Cerebellar nuclear complex (tissue), 1 donor: ENCODE measurements around the gene ZGLP1.

ENCODE experiments used
- DNase-seq, 2 experiments: peaks; one replicate each; lab custom pipeline; 2025; lab: John Stamatoyannopoulos, UW

ZGLP1 gene

GRCh38 chr19:10277795-10278589, 31.6 kb downstream of the ZGLP1 start:
- DNase-seq = no peak

DNA sequence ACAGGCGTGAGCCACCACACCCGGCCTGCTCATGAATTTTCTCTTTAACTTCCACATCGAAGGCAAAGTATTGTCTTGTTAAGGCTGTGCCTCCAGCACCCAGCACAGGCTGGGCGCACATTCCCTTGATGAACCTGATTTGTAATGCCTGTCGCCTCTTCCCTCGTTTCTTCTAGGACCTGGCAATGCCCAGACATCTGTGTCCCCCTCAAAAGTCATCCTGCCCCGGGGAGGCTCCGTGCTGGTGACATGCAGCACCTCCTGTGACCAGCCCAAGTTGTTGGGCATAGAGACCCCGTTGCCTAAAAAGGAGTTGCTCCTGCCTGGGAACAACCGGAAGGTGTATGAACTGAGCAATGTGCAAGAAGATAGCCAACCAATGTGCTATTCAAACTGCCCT, 35.0 kb downstream of the ZGLP1 start:
- no peak for DNase-seq

DNA sequence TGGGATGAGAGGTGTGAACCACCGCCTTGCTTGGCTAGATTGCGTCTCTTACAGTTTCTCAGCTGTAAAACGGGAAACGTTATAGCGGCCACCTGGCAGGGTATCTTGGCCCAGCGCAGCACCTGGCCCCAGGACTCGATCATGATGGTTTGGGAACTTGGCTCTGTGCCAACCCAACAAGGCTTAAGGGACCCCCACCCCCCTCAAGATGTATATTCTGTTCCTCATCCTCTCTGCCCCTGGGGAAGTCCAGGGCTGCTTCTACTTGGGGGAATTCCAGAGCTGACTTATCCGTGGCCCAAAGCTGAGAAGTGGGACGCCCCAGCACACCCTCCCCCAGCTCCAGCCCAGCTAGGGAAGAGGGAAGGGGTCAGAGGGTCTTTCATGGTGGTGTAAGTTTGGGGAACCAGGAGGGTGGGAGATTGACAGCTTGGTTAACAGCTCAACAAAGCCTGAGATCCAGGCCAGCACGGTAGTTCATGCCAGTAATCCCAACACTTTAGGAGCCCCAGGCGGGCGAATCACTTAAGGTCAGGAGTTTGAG, 38.0 kb downstream of the ZGLP1 start:
- DNase-seq = no peak

- no peak for DNase-seq
These were observed 38.8 kb downstream of the ZGLP1 start, which contains the start of gene ICAM1 for GRCh38 chr19:10270616-10271394. TSS of gene ICAM1 (plus strand) at chr19:10271120. CDS start at chr19:10271160, 40 bp downstream.

DNA sequence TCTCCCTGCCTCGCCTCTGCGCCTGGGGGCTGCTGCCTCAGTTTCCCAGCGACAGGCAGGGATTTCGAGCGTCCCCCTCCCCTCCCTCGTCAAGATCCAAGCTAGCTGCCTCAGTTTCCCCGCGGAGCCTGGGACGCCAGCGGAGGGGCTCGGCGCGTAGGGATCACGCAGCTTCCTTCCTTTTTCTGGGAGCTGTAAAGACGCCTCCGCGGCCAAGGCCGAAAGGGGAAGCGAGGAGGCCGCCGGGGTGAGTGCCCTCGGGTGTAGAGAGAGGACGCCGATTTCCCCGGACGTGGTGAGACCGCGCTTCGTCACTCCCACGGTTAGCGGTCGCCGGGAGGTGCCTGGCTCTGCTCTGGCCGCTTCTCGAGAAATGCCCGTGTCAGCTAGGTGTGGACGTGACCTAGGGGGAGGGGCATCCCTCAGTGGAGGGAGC, 39.4 kb downstream of the ZGLP1 start:
- DNase-seq = no peak

GRCh38 chr19:10269333-10270179, 40.1 kb downstream of the ZGLP1 start:
- DNase-seq = no peak

GRCh38 chr19:10268071-10268470, 41.5 kb downstream of the ZGLP1 start:
- no peak for DNase-seq

GRCh38 chr19:10266706-10267105, 42.9 kb downstream of the ZGLP1 start:
- DNase-seq = no peak

DNA sequence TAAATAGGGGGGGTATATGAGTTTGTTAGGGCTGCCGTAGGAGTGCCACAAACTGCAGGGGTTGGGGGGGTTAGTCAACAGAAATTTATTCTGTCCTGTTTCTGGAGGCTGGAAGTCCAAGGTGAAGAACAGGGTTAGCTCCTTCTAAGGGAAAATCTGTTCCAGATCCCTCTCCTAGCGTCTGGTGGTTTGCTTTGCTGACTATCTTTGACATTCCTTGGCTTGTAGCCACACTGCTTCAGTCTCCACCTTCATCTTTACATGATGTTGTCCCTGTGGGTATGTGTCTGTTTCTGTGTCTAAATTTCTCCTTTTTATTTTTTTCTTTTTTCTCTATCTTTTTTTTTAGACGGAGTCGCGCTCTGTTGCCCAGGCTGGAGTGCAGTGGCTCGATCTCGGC, 46.8 kb downstream of the ZGLP1 start:
- no peak for DNase-seq

DNA sequence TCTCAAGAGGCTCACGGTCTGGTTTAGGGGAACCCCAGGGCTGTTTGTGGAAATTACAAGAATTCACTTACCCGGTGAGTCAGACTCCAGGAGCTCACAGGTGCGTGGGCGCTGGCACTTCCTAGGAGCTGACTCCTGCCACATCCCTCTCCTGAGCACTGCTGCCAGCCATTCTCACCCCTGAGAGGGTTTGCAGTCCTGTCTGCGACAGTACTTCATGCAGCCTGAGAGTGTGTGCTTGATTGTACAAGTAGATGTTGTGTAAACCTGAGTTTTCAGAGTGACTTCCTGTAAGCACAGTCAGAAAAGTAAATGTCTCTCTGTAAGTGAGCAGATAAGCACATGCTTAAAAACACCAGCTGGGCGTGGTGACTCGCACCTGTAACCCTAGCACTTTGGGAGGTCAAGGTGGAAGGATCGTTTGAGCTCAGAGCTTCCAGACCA, 49.5 kb downstream of the ZGLP1 start:
- no peak for DNase-seq

GRCh38 chr19:10259162-10259905, 50.3 kb downstream of the ZGLP1 start:
- DNase-seq = no peak

DNA sequence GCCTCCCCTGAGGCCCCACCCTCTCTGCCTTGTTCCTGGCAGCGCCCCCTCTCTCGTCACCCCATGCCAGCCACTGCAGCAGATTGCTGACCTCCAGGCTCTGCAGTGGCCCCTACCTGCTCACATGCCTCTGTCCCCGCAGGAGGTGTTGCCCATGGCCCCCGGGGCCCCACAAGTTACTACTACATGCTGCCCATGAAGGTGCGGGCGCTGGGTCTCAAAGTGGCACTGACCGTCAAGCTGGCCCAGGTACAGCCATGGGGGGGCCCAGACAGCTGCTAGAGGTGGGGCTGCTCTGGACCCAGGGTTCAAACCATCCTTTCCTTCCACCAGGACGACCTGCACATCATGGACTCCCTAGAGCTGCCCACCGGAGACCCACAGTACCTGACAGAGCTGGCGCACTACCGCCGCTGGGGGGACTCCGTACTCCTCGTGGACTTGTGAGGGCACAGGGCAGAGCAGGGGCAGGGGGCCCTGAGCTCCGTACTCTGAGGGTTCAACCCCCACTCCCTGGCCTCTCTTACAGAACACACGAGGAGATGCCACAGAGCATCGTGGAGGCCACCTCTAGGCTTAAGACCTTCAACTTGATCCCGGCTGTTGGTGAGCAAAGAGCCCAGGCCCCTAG, 51.4 kb downstream of the ZGLP1 start:
- no peak for DNase-seq

- DNase-seq = no peak
These were observed 52.5 kb downstream of the ZGLP1 start for GRCh38 chr19:10256970-10257615.

DNA sequence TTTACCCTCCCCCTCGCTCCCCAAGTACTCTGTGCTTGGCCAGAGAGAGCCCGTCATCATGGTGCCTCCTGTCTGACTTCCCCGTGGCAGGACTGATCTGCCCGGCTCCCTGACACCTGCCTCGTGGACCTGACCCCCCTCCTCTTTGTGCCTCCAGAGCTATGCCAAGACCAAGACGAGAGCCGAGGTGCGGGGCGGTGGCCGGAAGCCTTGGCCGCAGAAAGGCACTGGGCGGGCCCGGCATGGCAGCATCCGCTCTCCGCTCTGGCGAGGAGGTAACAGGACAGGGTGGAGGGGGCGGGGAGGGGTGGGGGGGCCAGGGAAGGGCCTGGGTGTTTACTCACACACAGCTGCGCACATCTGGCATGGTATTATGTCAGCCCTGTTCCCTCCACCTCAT, 53.1 kb downstream of the ZGLP1 start:
- DNase-seq = no peak

GRCh38 chr19:10255358-10255757, 54.3 kb downstream of the ZGLP1 start:
- no peak for DNase-seq
